IPS-18a (cell line): ENCODE data around the gene LOXHD1.

ENCODE experiments used
- H3K27ac ChIP-seq: one replicate; pipeline ENCODE4 v1.5.1; 2013; ENCODE audit warnings: low read length
- H3K27me3 ChIP-seq: one replicate; pipeline ENCODE4 v1.6.1; 2013; ENCODE audit warnings: mild to moderate bottlenecking, low read length; ENCODE audit not compliant: control insufficient read depth, insufficient read depth
- H3K36me3 ChIP-seq: one replicate; pipeline ENCODE4 v1.6.1; 2013; ENCODE audit warnings: low read depth, low read length; ENCODE audit not compliant: control insufficient read depth
- H3K4me1 ChIP-seq: one replicate; pipeline ENCODE4 v1.6.1; 2013; ENCODE audit warnings: low read depth, low read length; ENCODE audit not compliant: control insufficient read depth
- H3K4me3 ChIP-seq: one replicate; pipeline ENCODE4 v1.5.1; 2013; ENCODE audit warnings: low read length
- H3K9ac ChIP-seq: one replicate; pipeline ENCODE4 v1.6.1; 2013; ENCODE audit warnings: mild to moderate bottlenecking, low read length, moderate library complexity
- H3K9me3 ChIP-seq: one replicate; pipeline ENCODE4 v1.6.1; 2013; ENCODE audit warnings: low read depth, low read length; ENCODE audit not compliant: control insufficient read depth

Gene LOXHD1

DNA sequence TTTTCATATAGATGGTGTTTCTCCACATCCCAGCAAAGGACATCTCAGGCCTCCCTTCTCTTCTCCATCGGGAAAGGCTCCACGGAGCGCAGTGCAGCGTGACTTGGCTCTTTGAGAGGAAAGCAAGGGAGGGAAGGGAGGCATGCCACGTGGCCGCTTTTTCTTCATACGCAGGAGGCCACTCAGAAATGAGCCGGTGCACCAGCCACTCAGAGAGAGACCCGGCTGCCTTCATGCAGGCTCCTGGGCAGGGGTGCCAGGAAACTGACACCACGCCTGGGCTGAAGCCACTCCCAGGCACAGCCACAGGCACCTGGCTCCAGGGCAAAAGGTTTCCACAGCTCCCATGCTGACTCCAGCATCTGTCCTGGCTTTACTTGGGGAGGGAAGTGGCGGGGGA, 11.1 kb upstream of the LOXHD1 start:
- H3K27me3 ChIP-seq = no peaks in the 10 kb centered on the region
- no peak overlapping the region for H3K27ac ChIP-seq
- H3K9me3 ChIP-seq = no peaks in the 10 kb centered on the region
- no peaks in the 10 kb centered on the region for H3K4me1 ChIP-seq
- H3K9ac ChIP-seq = no peak overlapping the region
- no peaks in the 10 kb centered on the region for H3K36me3 ChIP-seq
- no peak overlapping the region for H3K4me3 ChIP-seq

- no peaks in the 10 kb centered on the region for H3K27me3 ChIP-seq
- no peak overlapping the region for H3K4me3 ChIP-seq
- no peak overlapping the region for H3K27ac ChIP-seq
- no peak overlapping the region for H3K9ac ChIP-seq
- H3K4me1 ChIP-seq = no peaks in the 10 kb centered on the region
- H3K36me3 ChIP-seq = no peaks in the 10 kb centered on the region
- H3K9me3 ChIP-seq = no peaks in the 10 kb centered on the region
Observed at GRCh38 chr18:46663539-46663938, 6.5 kb upstream of the LOXHD1 start.

DNA sequence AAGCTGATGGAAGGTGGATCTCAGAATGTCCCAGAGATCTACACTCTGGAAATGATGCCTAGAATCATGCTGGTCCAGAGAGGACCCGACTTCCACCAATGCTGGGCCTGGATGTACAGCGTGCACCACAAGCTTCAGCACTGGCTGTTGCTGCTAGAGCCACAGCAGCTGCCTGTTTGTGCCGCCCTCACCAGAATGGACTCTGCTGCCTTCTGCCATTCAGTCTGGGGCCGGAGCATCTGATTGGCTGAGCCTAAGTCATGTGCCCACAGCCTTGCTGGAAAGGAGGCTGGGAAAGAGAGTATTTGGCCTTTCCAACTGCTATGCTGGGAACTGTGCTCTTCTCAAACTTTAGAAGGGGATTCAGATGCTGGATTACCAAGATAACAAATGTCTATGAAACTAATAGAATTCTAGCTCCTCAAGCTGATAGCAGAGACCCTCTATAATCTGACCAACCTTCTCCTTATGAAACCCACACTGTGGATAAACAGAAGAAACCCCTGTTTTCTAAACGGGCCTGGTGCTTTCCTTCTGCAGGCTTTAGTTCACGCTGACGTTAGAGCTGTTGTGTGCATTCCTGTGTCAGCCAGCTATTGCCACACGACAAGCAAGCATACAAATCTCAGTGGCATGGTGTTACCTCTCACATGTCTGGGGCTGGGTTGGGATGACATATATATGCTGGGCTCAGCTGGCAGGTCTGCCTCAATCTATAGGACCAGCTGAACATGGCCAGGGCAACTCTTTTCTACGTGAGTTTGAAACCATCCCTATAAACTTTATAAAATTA, 4.1 kb upstream of the LOXHD1 start:
- Histone ChIP-seq H3K9me3 (no peaks in the 10 kb centered on the region), H3K9ac (no peak overlapping the region), H3K27ac (no peak overlapping the region), H3K27me3 (no peaks in the 10 kb centered on the region), H3K4me3 (no peak overlapping the region), H3K4me1 (no peaks in the 10 kb centered on the region), H3K36me3 (no peaks in the 10 kb centered on the region)

- Histone ChIP-seq H3K9ac (no peak overlapping the region), H3K27me3 (no peaks in the 10 kb centered on the region)
Observed at GRCh38 chr18:46659484-46659883, 2.5 kb upstream of the LOXHD1 start.

GRCh38 chr18:46656326-46657114, 500 bp downstream of the LOXHD1 start:
- no peak overlapping the region for H3K27ac ChIP-seq
- no peaks in the 10 kb centered on the region for H3K27me3 ChIP-seq
- H3K9me3 ChIP-seq = no peaks in the 10 kb centered on the region
- H3K9ac ChIP-seq = no peak overlapping the region
- no peaks in the 10 kb centered on the region for H3K4me1 ChIP-seq
- no peak overlapping the region for H3K4me3 ChIP-seq
- H3K36me3 ChIP-seq = no peaks in the 10 kb centered on the region

More at GRCh38 chr18:46659484-46659883, 2.5 kb upstream of the LOXHD1 start:
- H3K9me3 ChIP-seq = no peaks in the 10 kb centered on the region
- H3K27ac ChIP-seq = no peak overlapping the region
- no peak overlapping the region for H3K4me3 ChIP-seq
- H3K36me3 ChIP-seq = no peaks in the 10 kb centered on the region
- no peaks in the 10 kb centered on the region for H3K4me1 ChIP-seq

DNA sequence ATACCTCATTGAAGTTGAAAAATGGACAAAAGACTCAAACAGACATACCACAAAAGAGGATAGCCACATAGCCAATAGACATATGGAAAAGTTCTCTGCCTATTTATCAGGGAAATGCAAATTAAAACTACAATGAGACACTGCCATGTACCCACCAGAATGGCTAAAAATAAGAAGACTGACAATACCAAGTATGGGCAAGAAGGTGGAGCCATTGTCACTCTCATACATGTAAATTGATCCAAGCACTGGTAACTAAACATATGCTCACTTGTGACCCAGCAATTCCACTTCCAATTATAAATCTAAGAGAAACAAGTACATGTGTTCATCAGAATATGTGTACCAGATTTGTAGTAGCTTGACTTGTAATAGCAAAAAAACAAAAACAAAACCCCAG, 4.6 kb downstream of the LOXHD1 start:
- H3K27ac ChIP-seq = no peak overlapping the region
- no peaks in the 10 kb centered on the region for H3K36me3 ChIP-seq
- H3K4me1 ChIP-seq = no peaks in the 10 kb centered on the region
- no peak overlapping the region for H3K4me3 ChIP-seq
- H3K27me3 ChIP-seq = no peaks in the 10 kb centered on the region
- no peaks in the 10 kb centered on the region for H3K9me3 ChIP-seq
- H3K9ac ChIP-seq = no peak overlapping the region

DNA sequence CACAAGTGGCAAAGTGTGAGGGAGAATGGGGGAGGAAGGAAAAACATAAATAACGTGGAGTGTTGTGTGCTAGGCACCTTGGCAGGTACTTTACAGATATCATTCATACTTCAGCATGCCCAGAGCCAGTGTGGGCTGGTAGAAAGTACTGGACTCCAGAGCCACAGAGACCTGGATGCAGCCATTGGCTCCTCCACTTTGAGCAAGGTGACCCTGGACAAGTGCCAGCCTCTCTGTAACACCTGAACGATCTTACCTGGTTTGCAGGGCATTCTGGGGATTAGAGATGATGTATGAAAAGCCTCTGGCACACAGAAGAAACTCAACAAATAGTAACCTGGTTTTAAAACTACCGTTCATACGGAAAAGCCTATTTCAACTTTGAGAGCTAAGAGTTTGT, 6.3 kb downstream of the LOXHD1 start:
- H3K9me3 ChIP-seq = no peaks in the 10 kb centered on the region
- H3K9ac ChIP-seq = no peak overlapping the region
- no peaks in the 10 kb centered on the region for H3K36me3 ChIP-seq
- no peaks in the 10 kb centered on the region for H3K4me1 ChIP-seq
- no peaks in the 10 kb centered on the region for H3K27me3 ChIP-seq
- no peak overlapping the region for H3K4me3 ChIP-seq
- no peak overlapping the region for H3K27ac ChIP-seq

DNA sequence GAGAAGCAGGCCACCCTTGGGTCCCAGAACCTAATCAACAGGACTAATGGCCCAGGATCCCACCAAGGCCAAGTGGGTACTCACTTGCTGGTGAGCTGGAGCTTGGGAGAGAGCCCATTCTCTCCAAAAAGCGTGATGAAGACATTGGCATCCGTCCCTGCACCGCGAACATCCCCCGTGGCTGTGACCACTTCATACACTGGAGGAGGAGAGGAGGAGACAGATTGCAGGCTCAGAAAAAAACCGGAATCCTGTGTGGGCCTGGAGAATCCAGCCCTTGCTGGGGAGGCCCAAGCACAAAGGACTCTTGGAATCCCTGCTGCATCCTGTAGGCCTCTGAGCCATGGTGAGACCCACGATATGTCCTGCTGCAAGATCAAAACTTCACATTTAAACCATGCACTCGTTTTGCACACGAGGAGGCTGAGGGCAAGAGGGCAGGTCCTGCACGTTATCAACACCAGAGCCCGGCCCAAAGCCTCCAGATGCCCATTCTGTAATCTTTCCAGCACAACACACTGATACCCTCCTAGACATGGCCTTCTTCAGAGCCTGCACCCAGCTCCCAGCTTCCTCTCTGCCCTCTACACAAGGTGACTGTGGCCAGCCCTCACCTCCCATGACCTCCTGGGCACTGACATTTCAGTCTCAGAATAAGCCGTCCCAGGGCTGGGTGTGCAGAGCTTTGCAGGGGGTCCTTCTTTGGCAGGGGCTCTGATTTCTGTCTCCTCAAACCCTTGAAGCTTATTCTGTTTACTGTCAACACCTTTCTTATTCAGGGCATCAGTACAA, 7.8 kb downstream of the LOXHD1 start:
- H3K4me1 ChIP-seq = no peaks in the 10 kb centered on the region
- H3K27me3 ChIP-seq = no peaks in the 10 kb centered on the region
- no peak overlapping the region for H3K9ac ChIP-seq
- H3K4me3 ChIP-seq = no peak overlapping the region
- H3K27ac ChIP-seq = no peak overlapping the region
- no peaks in the 10 kb centered on the region for H3K9me3 ChIP-seq
- H3K36me3 ChIP-seq = no peaks in the 10 kb centered on the region

GRCh38 chr18:46646468-46646867, 10.6 kb downstream of the LOXHD1 start:
- Histone ChIP-seq H3K36me3 (no peaks in the 10 kb centered on the region), H3K9me3 (no peaks in the 10 kb centered on the region), H3K9ac (no peak overlapping the region), H3K27me3 (no peaks in the 10 kb centered on the region), H3K4me3 (no peak overlapping the region), H3K27ac (no peak overlapping the region), H3K4me1 (no peaks in the 10 kb centered on the region)

- Histone ChIP-seq H3K27ac (no peak overlapping the region), H3K9me3 (no peaks in the 10 kb centered on the region), H3K9ac (no peak overlapping the region), H3K27me3 (no peaks in the 10 kb centered on the region), H3K36me3 (no peaks in the 10 kb centered on the region), H3K4me1 (no peaks in the 10 kb centered on the region), H3K4me3 (no peak overlapping the region)
Observed at GRCh38 chr18:46642561-46642960, 14.5 kb downstream of the LOXHD1 start.

DNA sequence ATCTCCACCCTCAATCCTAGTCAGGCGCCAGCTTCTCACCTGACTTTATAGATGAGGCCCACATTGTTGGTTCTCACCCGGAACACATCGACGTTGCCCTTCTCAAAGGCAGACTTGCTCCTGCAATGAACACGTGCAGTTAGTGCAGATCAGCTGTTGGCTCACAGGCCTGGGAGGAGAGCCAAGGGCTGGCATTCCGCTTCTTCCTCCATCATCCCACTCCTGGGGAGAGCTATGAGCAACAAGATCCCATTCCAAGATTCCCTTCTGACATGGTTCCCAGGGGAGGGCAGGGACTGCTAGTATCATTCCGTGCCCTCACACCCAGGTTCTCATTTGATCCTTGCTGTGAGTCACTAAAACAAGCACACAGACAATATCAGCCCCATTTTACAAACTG, 15.1 kb downstream of the LOXHD1 start:
- Histone ChIP-seq H3K9ac (no peak overlapping the region), H3K27me3 (no peaks in the 10 kb centered on the region), H3K4me1 (no peaks in the 10 kb centered on the region), H3K27ac (no peak overlapping the region), H3K4me3 (no peak overlapping the region), H3K9me3 (no peaks in the 10 kb centered on the region), H3K36me3 (no peaks in the 10 kb centered on the region)
